ENCODE data around the gene SLC47A2.
"Not testable (repeated sequence)": the region's sequence is repeated elsewhere in the genome, so short reads cannot be mapped to it uniquely, and the experiment has no call there.

The SLC47A2 gene

GRCh38 chr17:19708431-19709175 lies 7.8 kb downstream of the SLC47A2 start:
- DNase-seq (ENCODE audit: low spot score), result no peak

- no peak for DNase-seq (ENCODE audit: low spot score)
These were observed 8.6 kb downstream of the SLC47A2 start for GRCh38 chr17:19707728-19708221.

GRCh38 chr17:19706791-19707727 lies 9.3 kb downstream of the SLC47A2 start:
- DNase-seq (ENCODE audit: low spot score), result no peak

- DNase-seq (ENCODE audit: low spot score), result no peak
These were observed 10.3 kb downstream of the SLC47A2 start for GRCh38 chr17:19705771-19706770.

GRCh38 chr17:19705201-19705600 lies 11.2 kb downstream of the SLC47A2 start:
- no peak for DNase-seq (ENCODE audit: low spot score)

- peak; percentile 57 for DNase-seq (ENCODE audit: low spot score)
These were observed 12.4 kb downstream of the SLC47A2 start for GRCh38 chr17:19703828-19704613.

GRCh38 chr17:19703106-19703827 lies 13.1 kb downstream of the SLC47A2 start:
- no peak for DNase-seq (ENCODE audit: low spot score)

- no peak for DNase-seq (ENCODE audit: low spot score)
These were observed 14.2 kb downstream of the SLC47A2 start for GRCh38 chr17:19702217-19702641.

GRCh38 chr17:19686400-19687090 lies 29.8 kb downstream of the SLC47A2 start:
- DNase-seq (ENCODE audit: low spot score), result no peak

- DNase-seq (ENCODE audit: low spot score), result not testable (repeated sequence)
These were observed 31.3 kb downstream of the SLC47A2 start for GRCh38 chr17:19684909-19685580.

- DNase-seq (ENCODE audit: low spot score), result no peak
These were observed 33.3 kb downstream of the SLC47A2 start for GRCh38 chr17:19683117-19683516.

- no peak for DNase-seq (ENCODE audit: low spot score)
These were observed 37.6 kb downstream of the SLC47A2 start for GRCh38 chr17:19678581-19679453.

- DNase-seq (ENCODE audit: low spot score), result no peak
These were observed 38.5 kb downstream of the SLC47A2 start for GRCh38 chr17:19677736-19678379.

- DNase-seq (ENCODE audit: low spot score), result no peak
These were observed 39.5 kb downstream of the SLC47A2 start for GRCh38 chr17:19676896-19677295.

- no peak for DNase-seq (ENCODE audit: low spot score)
These were observed 42.8 kb downstream of the SLC47A2 start for GRCh38 chr17:19673623-19674022.

GRCh38 chr17:19672009-19672750 lies 44.2 kb downstream of the SLC47A2 start:
- no peak for DNase-seq (ENCODE audit: low spot score)

Measured in SK-N-DZ (cell line).